HCT116 (cell line): ENCODE results near the gene MKRN3. TPM values are rescaled to one million over a fixed set of nuclear protein-coding genes. Genes with fewer than 3 reads are reported as not detected.

ENCODE experiments used
- ATAC-seq: fragments of 200-7000 bp; cut with Tn5 transposase; 2 replicates; pipeline ENCODE4 v1.9.1; 2020; ENCODE audit warnings: mild to moderate bottlenecking, moderate library complexity
- BruUV-seq: library from RNA; stranded (reverse); fragments of 400-500 nt; replicated peaks from 2 replicates; lab custom pipeline; 2021; lab: Mats Ljungman, UMichigan
- CTCF ChIA-PET: fragments of 300-600 bp; sonication (Branson Sonifier 250); formaldehyde crosslinking; loops from one replicate; lab custom pipeline; 2021; ENCODE audit warnings: antibody characterized with exemption; lab: Charles Lee
- POLR2A ChIA-PET: fragments of 300-600, 350-600 bp; sonication (Branson Sonifier 250); formaldehyde crosslinking; loops from one replicate; lab custom pipeline; 2021; ENCODE audit warnings: antibody characterized with exemption; lab: Charles Lee
- RAD21 ChIA-PET, 2 experiments: fragments of 300-600 bp; sonication (Branson Sonifier 250); formaldehyde crosslinking; loops; one replicate each; lab custom pipeline; 2023; ENCODE audit warnings: low total read pairs in 2 of 2; ENCODE audit not compliant: uncharacterized antibody in 2 of 2, unreplicated experiment in 2 of 2, low non-redundant PET in 1 of 2; lab: Charles Lee
- DNase-seq: peaks from one replicate; pipeline ENCODE4 v3.0.0-alpha.2; 2010; ENCODE audit warnings: low read depth, low spot score
- H2AFZ ChIP-seq: fragments of 200-600 bp; shearing (Covaris generic), sonication (generic); 2 replicates; pipeline ENCODE4 v1.6.1; 2017; ENCODE audit warnings: low read depth, mixed run types, mixed read lengths, antibody characterized with exemption, low read length; ENCODE audit not compliant: poor library complexity, severe bottlenecking
- H3K27ac ChIP-seq: 2 replicates; pipeline ENCODE4 v1.5.1; 2012; ENCODE audit warnings: low read depth, low read length
- H3K27me3 ChIP-seq: fragments of 200-600 bp; sonication (generic); 2 replicates; pipeline ENCODE4 v1.6.1; 2016; ENCODE audit warnings: mixed run types, low read length, mixed read lengths; ENCODE audit not compliant: insufficient read depth
- H3K36me3 ChIP-seq, 2 experiments: fragments of 200-500 bp in 1 of 2; fragments of 200-600 bp in 1 of 2; sonication (Bioruptor generic) in 1 of 2; sonication (generic) in 1 of 2; 2 replicates each; pipeline versions ENCODE4 v1.5.1 to v1.6.1; 2014 to 2016; ENCODE audit warnings: low read length in 2 of 2, inconsistent platforms in 1 of 2, mixed read lengths in 1 of 2, mixed run types in 1 of 2; ENCODE audit not compliant: insufficient read depth in 2 of 2, control insufficient read depth in 1 of 2
- H3K4me1 ChIP-seq, 2 experiments: fragments of 200-600 bp in 1 of 2; sonication (generic) in 1 of 2; 2 replicates each; pipeline versions ENCODE4 v1.5.1 to v1.6.1; 2012 to 2017; ENCODE audit warnings: low read length in 2 of 2, inconsistent platforms in 1 of 2, mild to moderate bottlenecking in 1 of 2, mixed read lengths in 1 of 2, mixed run types in 1 of 2, moderate library complexity in 1 of 2; ENCODE audit not compliant: insufficient read depth in 2 of 2, control insufficient read depth in 1 of 2
- H3K4me2 ChIP-seq: fragments of 200-600 bp; sonication (generic); 2 replicates; pipeline ENCODE4 v1.6.1; 2017; ENCODE audit warnings: mixed run types, low read length, mixed read lengths
- H3K4me3 ChIP-seq, 2 experiments: fragments of 200-600 bp in 1 of 2; sonication (generic) in 1 of 2; replicated peaks in 1 of 2; 2 replicates each; pipeline ENCODE4 v1.5.1; 2011 to 2016; ENCODE audit warnings: low read length in 2 of 2, control low read depth in 1 of 2, low read depth in 1 of 2, mild to moderate bottlenecking in 1 of 2, mixed read lengths in 1 of 2, mixed run types in 1 of 2
- H3K79me2 ChIP-seq: fragments of 200-600 bp; sonication (generic); 2 replicates; pipeline ENCODE4 v1.6.1; 2017; ENCODE audit warnings: mild to moderate bottlenecking, mixed run types, low read length, moderate library complexity, mixed read lengths; ENCODE audit not compliant: insufficient read depth
- H3K9ac ChIP-seq: fragments of 200-600 bp; sonication (generic); 2 replicates; pipeline ENCODE4 v1.6.1; 2016; ENCODE audit warnings: low read length, mixed read lengths
- H3K9me2 ChIP-seq: fragments of 200-600 bp; sonication (generic), shearing (Covaris generic); 2 replicates; pipeline ENCODE4 v1.6.1; 2017; ENCODE audit warnings: mixed run types, mild to moderate bottlenecking, moderate library complexity; ENCODE audit not compliant: insufficient read depth
- H3K9me3 ChIP-seq, 2 experiments: fragments of 200-500 bp in 1 of 2; fragments of 200-600 bp in 1 of 2; sonication (Bioruptor generic) in 1 of 2; sonication (generic) in 1 of 2; 2 replicates each; pipeline ENCODE4 v1.6.1; 2014 to 2017; ENCODE audit warnings: low read length in 2 of 2, mixed read lengths in 2 of 2, inconsistent platforms in 1 of 2, low read depth in 1 of 2, mild to moderate bottlenecking in 1 of 2, mixed run types in 1 of 2, moderate library complexity in 1 of 2; ENCODE audit not compliant: control insufficient read depth in 1 of 2, insufficient read depth in 1 of 2
- H4K20me1 ChIP-seq: fragments of 200-600 bp; sonication (generic), shearing (Covaris generic); 2 replicates; pipeline ENCODE4 v1.6.1; 2017; ENCODE audit warnings: mixed run types, mild to moderate bottlenecking, moderate library complexity; ENCODE audit not compliant: insufficient read depth
- ATF3 ChIP-seq: IDR thresholded peaks from 2 replicates; pipeline ENCODE4 v1.6.1; 2012
- CBX3 ChIP-seq: IDR thresholded peaks from 2 replicates; pipeline ENCODE4 v1.6.1; 2012; ENCODE audit warnings: low read depth
- EGR1 ChIP-seq: IDR thresholded peaks from 2 replicates; pipeline ENCODE4 v1.6.1; 2012; ENCODE audit warnings: low read depth
- ELF1 ChIP-seq: IDR thresholded peaks from 2 replicates; pipeline ENCODE4 v1.6.1; 2012; ENCODE audit warnings: low read depth, borderline replicate concordance
- EZH2 ChIP-seq: fragments of 200-600 bp; sonication (generic); IDR thresholded peaks from 2 replicates; pipeline ENCODE4 v1.6.1; 2017; ENCODE audit warnings: antibody characterized with exemption, mixed run types
- FOSL1 ChIP-seq: IDR thresholded peaks from 2 replicates; pipeline ENCODE4 v1.6.1; 2012; ENCODE audit warnings: low read depth
- JUND ChIP-seq: IDR thresholded peaks from 2 replicates; pipeline ENCODE4 v1.6.1; 2012
- SIN3A ChIP-seq: IDR thresholded peaks from 2 replicates; pipeline ENCODE4 v1.6.1; 2012; ENCODE audit warnings: low read depth
- SP1 ChIP-seq: IDR thresholded peaks from 2 replicates; pipeline ENCODE4 v1.6.1; 2012; ENCODE audit warnings: low read depth
- TCF7L2 ChIP-seq: IDR thresholded peaks from 2 replicates; pipeline ENCODE4 v1.7.0; 2011; ENCODE audit warnings: borderline replicate concordance, inconsistent platforms; ENCODE audit not compliant: insufficient read depth, insufficient read length; ENCODE audit errors: extremely low read depth
- ZBTB33 ChIP-seq: IDR thresholded peaks from 2 replicates; pipeline ENCODE4 v1.6.1; 2011; ENCODE audit warnings: mild to moderate bottlenecking, low read length, moderate library complexity; ENCODE audit not compliant: insufficient replicate concordance; ENCODE audit errors: extremely low read depth
- ZFX ChIP-seq: fragments of 450-650 bp; IDR thresholded peaks from 2 replicates; pipeline ENCODE4 v1.6.1; 2017
- ZNF274 ChIP-seq: fragments of 200-500 bp; sonication (Bioruptor generic); IDR thresholded peaks from 2 replicates; pipeline ENCODE4 v1.6.1; 2014; ENCODE audit warnings: mild to moderate bottlenecking, low read depth, low read length, inconsistent platforms
- intact Hi-C: fragments of 100-400 bp; cut with micrococcal nuclease; formaldehyde crosslinking; loops from 2 replicates; pipeline ENCODE4 v1.10.0; 2022
- total RNA-seq: library from RNA; stranded (reverse); gene quantifications from one replicate; pipeline ENCODE4 v1.2.1, GENCODE V29; 2021; ENCODE audit not compliant: unreplicated experiment

MKRN3 gene
- total RNA-seq, 1 experiment from 2014 or later, result 10.1 TPM

GRCh38 chr15:23524816-23525215, 40.7 kb upstream of the MKRN3 start:
- CTCF ChIA-PET, result no interaction called here
- no peaks in the 10 kb centered on the region for H3K9me2 ChIP-seq
- no peak for ATAC-seq

More at GRCh38 chr15:23524816-23525215, 40.7 kb upstream of the MKRN3 start:
- no peaks in the 10 kb centered on the region for H3K4me1 ChIP-seq
- no peaks in the 10 kb centered on the region for H3K79me2 ChIP-seq
- intact Hi-C loops, result no loop called here
- no peak overlapping the region for H3K27ac ChIP-seq
- BruUV-seq, result no TSS peak
- no peak overlapping the region for H3K4me2 ChIP-seq
- ChIA-PET POLR2A (no interaction called here), RAD21 (no interaction called here)
- H4K20me1 ChIP-seq, result no peaks in the 10 kb centered on the region
- H3K9me3 ChIP-seq, result no peaks in the 10 kb centered on the region
- H3K36me3 ChIP-seq, result no peaks in the 10 kb centered on the region
- TF ChIP-seq ZFX, result no peak
- TF ChIP-seq SP1, result no peak
- TF ChIP-seq ATF3, result no peak
- TF ChIP-seq ZNF274, result no peak
- TF ChIP-seq JUND, result no peak
- TF ChIP-seq CBX3, result no peak
- TF ChIP-seq SIN3A, result no peak
- no peak for TF ChIP-seq FOSL1
- no peak for TF ChIP-seq EZH2
- no peak for TF ChIP-seq ZBTB33
- TF ChIP-seq ELF1, result no peak
- TF ChIP-seq EGR1, result no peak
- TF ChIP-seq TCF7L2, result no peak
- peaks cover 6% of the 10 kb centered on the region; the same call in 1 of the 2 replicates for H3K27me3 ChIP-seq
- DNase-seq, result no peak
- no peak overlapping the region for H3K4me3 ChIP-seq
- H3K9ac ChIP-seq, result no peak overlapping the region
- no peak overlapping the region for H2AFZ ChIP-seq
